ENCODE data around the gene KIF14. TPM values are rescaled to one million over a fixed set of nuclear protein-coding genes. Genes with fewer than 3 reads are reported as not detected.

KIF14 gene
- total RNA-seq, 4 donors from 2014 or later = 0.16 to 1.1 (median 0.23) TPM

- ATAC-seq (ENCODE audit: low FRiP score) (no peak), DNase-seq (ENCODE audit: low spot score) (no peak)
- TF ChIP-seq CTCF (IDR thresholded peaks at IDR 0.05) = no peak
Observed at GRCh38 chr1:200624679-200625335, 4.3 kb upstream of the KIF14 start.

- no peak for DNase-seq (ENCODE audit: low spot score)
- TF ChIP-seq CTCF (IDR thresholded peaks at IDR 0.05) = no peak
Observed at GRCh38 chr1:200619894-200620272, 668 bp downstream of the KIF14 start.

GRCh38 chr1:200610846-200611245 is 9.7 kb downstream of the KIF14 start:
- DNase-seq (ENCODE audit: low spot score) = no peak
- TF ChIP-seq CTCF (IDR thresholded peaks at IDR 0.05) = no peak

More at GRCh38 chr1:200619894-200620272, 668 bp downstream of the KIF14 start:
- ATAC-seq (ENCODE audit: low FRiP score) = no peak

GRCh38 chr1:200602632-200603031 is 17.9 kb downstream of the KIF14 start:
- TF ChIP-seq CTCF (IDR thresholded peaks at IDR 0.05) = no peak
- DNase-seq (ENCODE audit: low spot score) (no peak), ATAC-seq (ENCODE audit: low FRiP score) (no peak)

More at GRCh38 chr1:200610846-200611245, 9.7 kb downstream of the KIF14 start:
- ATAC-seq (ENCODE audit: low FRiP score) = no peak

GRCh38 chr1:200590001-200590400 is 30.6 kb downstream of the KIF14 start:
- no peak for TF ChIP-seq CTCF (IDR thresholded peaks at IDR 0.05)
- ATAC-seq (ENCODE audit: low FRiP score) = no peak
- no peak for DNase-seq (ENCODE audit: low spot score)

GRCh38 chr1:200588698-200589097 is 31.9 kb downstream of the KIF14 start:
- no peak for TF ChIP-seq CTCF (IDR thresholded peaks at IDR 0.05)
- DNase-seq (ENCODE audit: low spot score) = no peak
- ATAC-seq (ENCODE audit: low FRiP score) = no peak

GRCh38 chr1:200564319-200564718 is 56.2 kb downstream of the KIF14 start:
- DNase-seq (ENCODE audit: low spot score) (no peak), ATAC-seq (ENCODE audit: low FRiP score) (no peak)
- no peak for TF ChIP-seq CTCF (IDR thresholded peaks at IDR 0.05)
